ENCODE data around the gene COPB2. TPM values are rescaled to one million over a fixed set of nuclear protein-coding genes. Genes with fewer than 3 reads are reported as not detected.

COPB2 gene
- total and polyA plus RNA-seq, 2 donors from 2014 or later, result 47.3 to 124 TPM

GRCh38 chr3:139357899-139358298 lies 31.5 kb downstream of the COPB2 start:
- Histone ChIP-seq H3K9me3 (ENCODE audit: control insufficient read depth in 2 of 3, insufficient read depth in 1 of 3, low read length in 3 of 3) (no peaks in the 10 kb centered on the region), H3K36me3 (ENCODE audit: control insufficient read depth in 2 of 3, insufficient read depth in 3 of 3, low read length in 3 of 3) (peaks cover 21 to 63% (median 51%) of the 10 kb centered on the region in 3 donors), H3K9ac (ENCODE audit: low read length in 3 of 3) (no peak overlapping the region), H3K27me3 (ENCODE audit: control insufficient read depth, insufficient read depth, low read length) (no peaks in the 10 kb centered on the region), H3K4me1 (ENCODE audit: control insufficient read depth in 2 of 3, insufficient read depth in 2 of 3, low read depth in 1 of 3, low read length in 3 of 3) (no peaks in the 10 kb centered on the region), H3K27ac (ENCODE audit: low read depth in 2 of 2, low read length in 2 of 2) (no peak overlapping the region), H3K4me3 (ENCODE audit: low read length in 3 of 3) (no peak overlapping the region)
- intact Hi-C loops (cut with DNase I), result no loop called here
- FAIRE-seq, result no peak
- no peak for DNase-seq
- no peak for TF ChIP-seq CTCF (IDR thresholded peaks at IDR 0.05; ENCODE audit: borderline replicate concordance, extremely low read depth, insufficient read depth)

DNA sequence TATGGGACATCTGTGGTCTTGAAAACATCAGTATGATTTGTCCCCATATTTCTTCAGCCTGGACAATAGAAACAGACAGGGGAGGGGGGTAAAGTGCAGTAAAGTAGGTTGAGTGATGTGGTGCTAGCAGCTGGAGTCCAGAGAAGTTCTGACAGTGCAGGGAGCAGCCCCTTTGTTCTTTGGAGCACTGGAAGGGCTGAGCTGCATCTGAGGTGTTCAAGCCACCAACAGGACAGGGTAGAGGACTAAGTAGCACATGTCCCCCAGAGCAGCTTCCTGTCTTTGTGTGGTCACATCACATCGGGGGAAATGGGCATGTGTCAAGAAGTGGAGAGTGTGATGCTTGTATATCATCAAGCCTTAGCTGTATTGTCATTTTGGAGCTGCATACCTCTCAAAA lies 33.6 kb downstream of the COPB2 start:
- Histone ChIP-seq H3K9ac (ENCODE audit: low read length in 3 of 3) (no peak overlapping the region), H3K4me3 (ENCODE audit: low read length in 3 of 3) (no peak overlapping the region), H3K27ac (ENCODE audit: low read depth in 2 of 2, low read length in 2 of 2) (no peak overlapping the region), H3K9me3 (ENCODE audit: control insufficient read depth in 2 of 3, insufficient read depth in 1 of 3, low read length in 3 of 3) (no peaks in the 10 kb centered on the region), H3K4me1 (ENCODE audit: control insufficient read depth in 2 of 3, insufficient read depth in 2 of 3, low read depth in 1 of 3, low read length in 3 of 3) (no peaks in the 10 kb centered on the region), H3K27me3 (ENCODE audit: control insufficient read depth, insufficient read depth, low read length) (no peaks in the 10 kb centered on the region), H3K36me3 (ENCODE audit: control insufficient read depth in 2 of 3, insufficient read depth in 3 of 3, low read length in 3 of 3) (peaks cover 19 to 69% (median 55%) of the 10 kb centered on the region in 3 donors)
- no peak for FAIRE-seq
- TF ChIP-seq CTCF (IDR thresholded peaks at IDR 0.05; ENCODE audit: borderline replicate concordance, extremely low read depth, insufficient read depth), result no peak
- DNase-seq, result no peak
- intact Hi-C loops (cut with DNase I), result no loop called here

- no peaks in the 10 kb centered on the region for H3K27me3 ChIP-seq (ENCODE audit: control insufficient read depth, insufficient read depth, low read length)
- no peaks in the 10 kb centered on the region for H3K9me3 ChIP-seq (ENCODE audit: control insufficient read depth in 2 of 3, insufficient read depth in 1 of 3, low read length in 3 of 3)
- no peak for DNase-seq
- TF ChIP-seq CTCF (IDR thresholded peaks at IDR 0.05; ENCODE audit: borderline replicate concordance, extremely low read depth, insufficient read depth), result no peak
- no peak overlapping the region for H3K27ac ChIP-seq (ENCODE audit: low read depth in 2 of 2, low read length in 2 of 2)
- intact Hi-C loops (cut with DNase I), result no loop called here
- H3K4me3 ChIP-seq (ENCODE audit: low read length in 3 of 3), result no peak overlapping the region
- H3K36me3 ChIP-seq (ENCODE audit: control insufficient read depth in 2 of 3, insufficient read depth in 3 of 3, low read length in 3 of 3), result peaks cover 17 to 69% (median 55%) of the 10 kb centered on the region in 3 donors
- H3K4me1 ChIP-seq (ENCODE audit: control insufficient read depth in 2 of 3, insufficient read depth in 2 of 3, low read depth in 1 of 3, low read length in 3 of 3), result no peaks in the 10 kb centered on the region
- no peak overlapping the region for H3K9ac ChIP-seq (ENCODE audit: low read length in 3 of 3)
- FAIRE-seq, result no peak
Observed at GRCh38 chr3:139355476-139355875, 34.0 kb downstream of the COPB2 start.

DNA sequence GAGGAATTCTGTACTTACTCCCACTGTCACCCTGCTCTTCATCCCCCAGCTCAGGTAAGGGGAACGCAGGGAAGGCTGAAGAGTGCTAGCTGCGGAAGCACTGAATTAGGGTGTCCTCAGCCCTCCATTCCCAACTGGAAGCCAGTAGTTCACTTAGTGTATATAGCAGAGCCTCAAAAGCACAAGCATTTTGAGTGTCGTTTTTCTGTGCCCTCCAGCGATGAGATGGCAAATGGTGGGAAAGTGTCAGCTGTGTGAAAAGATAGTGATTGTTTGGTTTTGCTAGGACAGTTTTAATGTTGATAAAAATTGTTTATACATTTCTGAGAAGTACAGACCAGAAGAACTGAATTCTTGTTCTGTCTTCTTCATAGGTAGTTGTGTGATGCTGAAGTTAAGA lies 34.8 kb downstream of the COPB2 start:
- FAIRE-seq, result no peak
- Histone ChIP-seq H3K9ac (ENCODE audit: low read length in 3 of 3) (no peak overlapping the region), H3K36me3 (ENCODE audit: control insufficient read depth in 2 of 3, insufficient read depth in 3 of 3, low read length in 3 of 3) (peaks cover 20 to 63% (median 55%) of the 10 kb centered on the region in 3 donors), H3K27me3 (ENCODE audit: control insufficient read depth, insufficient read depth, low read length) (no peaks in the 10 kb centered on the region), H3K4me3 (ENCODE audit: low read length in 3 of 3) (no peak overlapping the region), H3K9me3 (ENCODE audit: control insufficient read depth in 2 of 3, insufficient read depth in 1 of 3, low read length in 3 of 3) (no peaks in the 10 kb centered on the region), H3K27ac (ENCODE audit: low read depth in 2 of 2, low read length in 2 of 2) (no peak overlapping the region), H3K4me1 (ENCODE audit: control insufficient read depth in 2 of 3, insufficient read depth in 2 of 3, low read depth in 1 of 3, low read length in 3 of 3) (no peaks in the 10 kb centered on the region)
- TF ChIP-seq CTCF (IDR thresholded peaks at IDR 0.05; ENCODE audit: borderline replicate concordance, extremely low read depth, insufficient read depth), result no peak
- intact Hi-C loops (cut with DNase I), result no loop called here
- DNase-seq, result no peak
